HEK293T (cell line): ENCODE results near the gene ME3.

ENCODE experiments used
- BHLHE40 ChIP-seq: fragments of 450-650 bp; IDR thresholded peaks from 2 replicates; pipeline ENCODE4 v1.6.1; 2016; ENCODE audit warnings: mild to moderate bottlenecking, moderate library complexity, borderline replicate concordance
- ELF4 ChIP-seq: fragments of 450-650 bp; IDR thresholded peaks from 2 replicates; pipeline ENCODE4 v1.6.1; 2017; ENCODE audit warnings: antibody characterized with exemption
- FOXA1 ChIP-seq: fragments of 450-650 bp; IDR thresholded peaks from 2 replicates; pipeline ENCODE4 v1.6.1; 2016; ENCODE audit warnings: mild to moderate bottlenecking
- HDGF ChIP-seq: fragments of 450-650 bp; IDR thresholded peaks from 2 replicates; pipeline ENCODE4 v1.6.1; 2017; ENCODE audit warnings: antibody characterized with exemption, borderline replicate concordance
- L3MBTL2 ChIP-seq: fragments of 450-650 bp; conservative IDR thresholded peaks from 2 replicates; pipeline ENCODE4 v1.6.1; 2016; ENCODE audit warnings: mild to moderate bottlenecking
- LEF1 ChIP-seq: fragments of 450-650 bp; IDR thresholded peaks from 2 replicates; pipeline ENCODE4 v1.6.1; 2017; ENCODE audit warnings: mild to moderate bottlenecking, borderline replicate concordance
- SUZ12 ChIP-seq: fragments of 450-650 bp; IDR thresholded peaks from 2 replicates; pipeline ENCODE4 v1.6.1; 2016; ENCODE audit warnings: mild to moderate bottlenecking
- TARDBP ChIP-seq: fragments of 450-650 bp; IDR thresholded peaks from 2 replicates; pipeline ENCODE4 v1.6.1; 2016
- ZNF384 ChIP-seq: fragments of 450-650 bp; IDR thresholded peaks from 2 replicates; pipeline ENCODE4 v1.6.1; 2016
- TF ChIP-seq, protein P1 (sequence below): fragments of 450-650 bp; IDR thresholded peaks from 2 replicates; pipeline ENCODE4 v1.6.1; 2016

GRCh38 chr11:86575927-86576326, 96.5 kb downstream of the ME3 start:
- no peak for TF ChIP-seq ELF4
- TF ChIP-seq FOXA1: no peak
- TF ChIP-seq LEF1: no peak
- TF ChIP-seq HDGF: no peak
- no peak for TF ChIP-seq L3MBTL2
- TF ChIP-seq ZNF384: no peak
- no peak for TF ChIP-seq BHLHE40
- no peak for TF ChIP-seq SUZ12
- TF ChIP-seq TARDBP: no peak
- TF ChIP-seq, protein P1, sequence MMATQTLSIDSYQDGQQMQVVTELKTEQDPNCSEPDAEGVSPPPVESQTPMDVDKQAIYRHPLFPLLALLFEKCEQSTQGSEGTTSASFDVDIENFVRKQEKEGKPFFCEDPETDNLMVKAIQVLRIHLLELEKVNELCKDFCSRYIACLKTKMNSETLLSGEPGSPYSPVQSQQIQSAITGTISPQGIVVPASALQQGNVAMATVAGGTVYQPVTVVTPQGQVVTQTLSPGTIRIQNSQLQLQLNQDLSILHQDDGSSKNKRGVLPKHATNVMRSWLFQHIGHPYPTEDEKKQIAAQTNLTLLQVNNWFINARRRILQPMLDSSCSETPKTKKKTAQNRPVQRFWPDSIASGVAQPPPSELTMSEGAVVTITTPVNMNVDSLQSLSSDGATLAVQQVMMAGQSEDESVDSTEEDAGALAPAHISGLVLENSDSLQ: 0 out of 2 replicates have a peak, but pooled peaks have one; percentile 7
